Osteocyte (in vitro differentiated cells): Measurements from ENCODE around the gene FSTL3. TPM values are rescaled to one million over a fixed set of nuclear protein-coding genes. Genes with fewer than 3 reads are reported as not detected.

ENCODE experiments used
- DNase-seq: peaks from one replicate; pipeline ENCODE4 v3.0.0; 2021; ENCODE audit warnings: mixed read lengths; ENCODE audit not compliant: unreplicated experiment; ENCODE audit errors: extremely low spot score
- H3K27ac Mint-ChIP-seq: one replicate; pipeline ENCODE4 v1.8.0; 2021; ENCODE audit warnings: mild to moderate bottlenecking, mixed read lengths; ENCODE audit not compliant: unreplicated experiment
- H3K27me3 Mint-ChIP-seq: one replicate; pipeline ENCODE4 v1.8.0; 2021; ENCODE audit warnings: mixed read lengths; ENCODE audit not compliant: unreplicated experiment
- H3K36me3 Mint-ChIP-seq: one replicate; pipeline ENCODE4 v1.8.0; 2021; ENCODE audit warnings: mixed read lengths; ENCODE audit not compliant: unreplicated experiment
- H3K4me1 Mint-ChIP-seq: one replicate; pipeline ENCODE4 v1.8.0; 2021; ENCODE audit warnings: mixed read lengths; ENCODE audit not compliant: unreplicated experiment
- H3K4me3 Mint-ChIP-seq: one replicate; pipeline ENCODE4 v1.8.0; 2021; ENCODE audit warnings: mild to moderate bottlenecking, moderate library complexity, mixed read lengths; ENCODE audit not compliant: unreplicated experiment
- H3K9me3 Mint-ChIP-seq: one replicate; pipeline ENCODE4 v1.8.0; 2021; ENCODE audit warnings: mixed read lengths; ENCODE audit not compliant: unreplicated experiment
- CTCF ChIP-seq: fragments of 200-600 bp; sonication (generic); IDR thresholded peaks from 2 replicates; pipeline ENCODE4 v1.5.0; 2021; ENCODE audit warnings: antibody characterized with exemption, mild to moderate bottlenecking, moderate library complexity
- total RNA-seq: library from RNA; stranded (reverse); gene quantifications from 2 replicates; pipeline ENCODE4 v1.2.1, GENCODE V29; 2021

Gene FSTL3
- total RNA-seq, 1 donor from 2014 or later, result 109 TPM

DNA sequence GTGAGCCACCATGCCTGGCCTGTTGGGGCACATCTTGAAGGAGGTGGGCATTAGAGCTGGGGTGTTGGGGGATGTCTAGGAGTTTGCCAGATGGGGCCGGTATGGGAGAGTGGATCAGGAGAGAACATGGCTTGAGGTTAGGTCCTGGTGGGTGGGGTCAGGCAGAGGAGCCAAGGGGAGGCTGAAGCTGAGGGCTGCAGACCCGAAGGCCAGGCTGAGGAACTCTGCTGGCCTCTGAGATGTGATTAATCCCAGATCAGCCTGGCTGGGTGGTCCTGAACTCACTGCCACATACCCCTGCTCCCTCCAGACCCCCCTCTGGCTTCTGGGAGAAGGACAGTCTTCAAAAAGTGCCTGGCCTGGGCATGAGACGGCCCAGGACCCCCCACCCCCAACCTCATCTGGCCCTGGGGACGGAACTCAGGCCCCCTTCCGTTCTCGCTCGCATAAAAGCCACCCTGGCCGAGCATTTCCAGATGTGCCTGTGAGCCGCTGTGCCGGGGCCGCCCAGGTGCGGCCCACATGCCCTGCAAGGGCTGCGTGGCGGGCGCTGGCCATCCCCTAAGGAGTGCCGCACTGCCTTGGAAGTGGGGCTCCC, 2.7 kb downstream of the FSTL3 start:
- DNase-seq, result no peak
- Mint-ChIP-seq H3K4me1 (peaks cover 31% of the 10 kb centered on the region), H3K4me3 (peak overlapping the region; percentile 72), H3K36me3 (no peaks in the 10 kb centered on the region), H3K9me3 (no peaks in the 10 kb centered on the region), H3K27ac (peak overlapping the region; percentile 78), H3K27me3 (no peaks in the 10 kb centered on the region)
- no peak for TF ChIP-seq CTCF

DNA sequence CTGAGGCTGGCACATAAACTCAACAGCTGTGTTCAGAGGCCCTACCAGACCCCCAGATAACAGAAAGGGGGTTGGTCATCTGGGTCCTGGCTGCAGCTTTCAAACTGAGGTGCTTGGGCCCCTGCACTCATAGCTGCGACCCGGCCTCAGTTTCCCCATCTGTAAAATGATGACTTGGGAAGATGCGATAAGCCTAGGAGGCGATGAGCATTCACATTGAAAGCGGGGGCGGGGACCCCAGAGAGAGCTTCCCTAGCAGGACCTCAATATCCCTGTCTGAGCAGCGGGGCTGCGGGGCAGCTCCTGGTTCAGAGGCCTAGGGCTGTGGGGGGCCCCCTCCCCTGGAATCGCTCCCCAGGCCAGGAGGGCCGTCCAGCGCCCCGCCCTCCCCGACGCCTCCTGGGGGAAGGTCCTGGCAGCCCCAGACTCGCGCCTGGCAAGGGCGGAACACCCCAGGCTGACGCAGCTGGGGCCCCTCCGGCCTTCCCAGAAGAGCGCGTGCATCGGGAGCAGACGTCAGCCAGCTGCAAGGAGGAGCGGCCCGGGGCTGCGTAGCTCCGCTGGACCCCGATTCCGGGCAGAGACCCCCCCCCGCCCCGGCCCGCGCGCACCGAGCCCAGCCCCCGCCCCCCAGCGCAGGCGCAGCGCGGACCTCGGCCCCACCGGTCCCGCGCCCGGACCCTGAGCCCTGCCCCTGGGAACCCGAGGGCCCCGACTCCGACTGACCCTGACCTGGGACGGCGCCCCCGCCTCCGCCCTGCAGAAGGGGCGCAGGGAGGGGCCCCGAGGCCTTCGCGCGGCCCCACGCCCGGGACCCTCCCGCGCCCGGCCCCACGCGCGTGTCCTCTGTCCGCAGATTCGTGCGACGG, 3.5 kb downstream of the FSTL3 start:
- no peaks in the 10 kb centered on the region for H3K27me3 Mint-ChIP-seq
- peak overlapping the region; percentile 78 for H3K27ac Mint-ChIP-seq
- peaks cover 31% of the 10 kb centered on the region for H3K4me1 Mint-ChIP-seq
- no peak for DNase-seq
- no peak for TF ChIP-seq CTCF
- no peaks in the 10 kb centered on the region for H3K9me3 Mint-ChIP-seq
- H3K4me3 Mint-ChIP-seq, result peak overlapping the region; percentile 72
- no peaks in the 10 kb centered on the region for H3K36me3 Mint-ChIP-seq

- peak; percentile 59 for TF ChIP-seq CTCF
- peak; percentile 100 for DNase-seq
- H3K9me3 Mint-ChIP-seq, result no peaks in the 10 kb centered on the region
- peaks cover 27% of the 10 kb centered on the region for H3K4me1 Mint-ChIP-seq
- peak overlapping the region; percentile 93 for H3K4me3 Mint-ChIP-seq
- no peaks in the 10 kb centered on the region for H3K27me3 Mint-ChIP-seq
- peak overlapping the region; percentile 100 for H3K27ac Mint-ChIP-seq
- no peaks in the 10 kb centered on the region for H3K36me3 Mint-ChIP-seq
Observed at GRCh38 chr19:680287-681028, 4.3 kb downstream of the FSTL3 start.

DNA sequence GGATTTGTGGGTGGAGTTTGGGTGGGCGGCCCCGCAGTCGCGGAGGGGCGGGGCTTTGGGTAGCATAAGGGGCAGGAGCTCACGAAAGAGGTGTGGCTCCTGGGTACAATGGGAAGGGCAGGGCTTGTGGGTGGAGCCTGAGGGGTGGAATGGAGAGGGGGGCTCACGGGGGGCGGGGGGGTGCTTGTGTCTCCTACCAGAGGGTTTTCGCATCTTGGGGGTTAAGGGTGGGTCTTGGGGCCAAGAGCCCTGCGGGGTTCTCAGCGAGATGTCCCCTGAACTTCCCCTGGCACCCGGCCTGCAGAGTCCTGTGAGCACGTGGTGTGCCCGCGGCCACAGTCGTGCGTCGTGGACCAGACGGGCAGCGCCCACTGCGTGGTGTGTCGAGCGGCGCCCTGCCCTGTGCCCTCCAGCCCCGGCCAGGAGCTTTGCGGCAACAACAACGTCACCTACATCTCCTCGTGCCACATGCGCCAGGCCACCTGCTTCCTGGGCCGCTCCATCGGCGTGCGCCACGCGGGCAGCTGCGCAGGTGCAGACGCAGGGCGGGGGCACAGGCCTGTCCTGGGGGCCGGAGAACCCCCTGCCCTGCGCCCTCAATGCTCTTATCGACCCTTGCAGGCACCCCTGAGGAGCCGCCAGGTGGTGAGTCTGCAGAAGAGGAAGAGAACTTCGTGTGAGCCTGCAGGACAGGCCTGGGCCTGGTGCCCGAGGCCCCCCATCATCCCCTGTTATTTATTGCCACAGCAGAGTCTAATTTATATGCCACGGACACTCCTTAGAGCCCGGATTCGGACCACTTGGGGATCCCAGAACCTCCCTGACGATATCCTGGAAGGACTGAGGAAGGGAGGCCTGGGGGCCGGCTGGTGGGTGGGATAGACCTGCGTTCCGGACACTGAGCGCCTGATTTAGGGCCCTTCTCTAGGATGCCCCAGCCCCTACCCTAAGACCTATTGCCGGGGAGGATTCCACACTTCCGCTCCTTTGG, 5.1 kb downstream of the FSTL3 start:
- Mint-ChIP-seq H3K36me3 (no peaks in the 10 kb centered on the region), H3K27me3 (no peaks in the 10 kb centered on the region), H3K4me1 (peaks cover 28% of the 10 kb centered on the region), H3K4me3 (peak overlapping the region; percentile 93), H3K27ac (peak overlapping the region; percentile 100), H3K9me3 (no peaks in the 10 kb centered on the region)
- no peak for DNase-seq
- TF ChIP-seq CTCF, result no peak
